NT2/D1 (cell line): ENCODE results near the gene PAPPA2.

Experiments used
- SUZ12 ChIP-seq: IDR thresholded peaks from 2 replicates; pipeline ENCODE4 v1.6.1; 2011; ENCODE audit not compliant: insufficient read length, insufficient read depth; ENCODE audit errors: extremely low read depth
- YY1 ChIP-seq: IDR thresholded peaks from 2 replicates; pipeline ENCODE4 v1.6.1; 2011; ENCODE audit not compliant: insufficient read length, insufficient read depth
- ZNF274 ChIP-seq: IDR thresholded peaks from 2 replicates; pipeline ENCODE4 v1.6.1; 2011; ENCODE audit warnings: mild to moderate bottlenecking, low read depth, low read length

DNA sequence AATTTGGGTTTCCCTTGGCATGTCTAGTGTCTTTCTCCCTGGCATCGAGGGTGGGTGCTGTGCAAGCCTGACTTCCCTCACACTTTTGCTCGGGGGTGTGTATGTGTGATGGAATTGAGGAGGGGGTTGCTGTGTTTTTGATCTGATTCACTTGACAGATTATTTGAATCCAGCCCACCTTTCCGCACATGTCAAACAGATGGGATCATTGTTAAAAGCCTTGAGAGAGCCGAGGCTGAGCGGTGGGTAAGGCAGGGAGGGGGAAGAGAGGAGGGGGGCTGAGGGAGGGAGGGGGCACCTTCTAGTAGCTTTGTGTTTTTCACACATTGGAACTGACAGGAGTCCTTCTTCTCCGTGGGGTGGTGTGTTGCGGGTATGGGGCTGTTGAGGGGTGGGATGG, 90.0 kb downstream of the PAPPA2 start:
- TF ChIP-seq SUZ12 (no peak), YY1 (no peak), ZNF274 (no peak)
